SIG-M5 treated with dmso at 0.1 percent for 504 hours (cell line): Measurements from ENCODE around the gene SEMG2.

Experiments
- DNase-seq: peaks from one replicate; lab custom pipeline; 2025; ENCODE audit not compliant: unreplicated experiment; lab: John Stamatoyannopoulos, UW

The SEMG2 gene

GRCh38 chr20:45229264-45230056 is 8.3 kb downstream of the SEMG2 start:
- DNase-seq = peak; percentile 11

- DNase-seq = no peak
Measured at GRCh38 chr20:45230631-45231030, 9.5 kb downstream of the SEMG2 start.

GRCh38 chr20:45235995-45236394 is 14.8 kb downstream of the SEMG2 start:
- DNase-seq = no peak

- no peak for DNase-seq
Measured at GRCh38 chr20:45238139-45238538, 17.0 kb downstream of the SEMG2 start.

- peak; percentile 21 for DNase-seq
Measured at GRCh38 chr20:45246109-45246508, 24.9 kb downstream of the SEMG2 start.

- no peak for DNase-seq
Measured at GRCh38 chr20:45247865-45248264, 26.7 kb downstream of the SEMG2 start.

GRCh38 chr20:45248609-45249008 is 27.4 kb downstream of the SEMG2 start:
- DNase-seq = no peak

- no peak for DNase-seq
Measured at GRCh38 chr20:45251884-45252560, 30.8 kb downstream of the SEMG2 start.

- no peak for DNase-seq
Measured at GRCh38 chr20:45253261-45253660, 32.1 kb downstream of the SEMG2 start.

- peak; percentile 96 for DNase-seq
Measured at GRCh38 chr20:45254383-45255262, 33.5 kb downstream of the SEMG2 start, which contains the start of gene SLPI. Gene SLPI, minus strand, starts transcription at chr20:45254564. Its CDS starts 21 bp downstream, at chr20:45254543.

GRCh38 chr20:45257161-45257560 is 36.0 kb downstream of the SEMG2 start:
- no peak for DNase-seq

- DNase-seq = no peak
Measured at GRCh38 chr20:45257711-45258110, 36.5 kb downstream of the SEMG2 start.

GRCh38 chr20:45258259-45258658 is 37.1 kb downstream of the SEMG2 start:
- DNase-seq = no peak

GRCh38 chr20:45258664-45259063 is 37.5 kb downstream of the SEMG2 start:
- no peak for DNase-seq

- DNase-seq = no peak
Measured at GRCh38 chr20:45263556-45264266, 42.5 kb downstream of the SEMG2 start.

- no peak for DNase-seq
Measured at GRCh38 chr20:45266977-45267376, 45.8 kb downstream of the SEMG2 start.

GRCh38 chr20:45268531-45268930 is 47.4 kb downstream of the SEMG2 start:
- no peak for DNase-seq

GRCh38 chr20:45269056-45269455 is 47.9 kb downstream of the SEMG2 start:
- no peak for DNase-seq

- DNase-seq = no peak
Measured at GRCh38 chr20:45269754-45270270, 48.6 kb downstream of the SEMG2 start.
